Kidney (tissue), 14 donors: Measurements from ENCODE around the gene FCAR. TPM values are rescaled to one million over a fixed set of nuclear protein-coding genes. Genes with fewer than 3 reads are reported as not detected.
A peak's percentile ranks its signal among the peaks of the same experiment; 100 is the strongest.
"Not testable (repeated sequence)": the region's sequence is repeated elsewhere in the genome, so short reads cannot be mapped to it uniquely, and the experiment has no call there.

Experiments used
- DNase-seq, 5 donors: peaks; one replicate each; pipeline ENCODE4 v3.0.0-alpha.2; 2013 to 2020
- FAIRE-seq: peaks from 2 replicates; lab custom pipeline; 2012; peaks lifted over from hg19 to GRCh38; lab: Jason Lieb, UNC
- H3K27ac ChIP-seq, 2 donors: one replicate each; pipeline ENCODE4 v1.7.0; 2013; ENCODE audit warnings: low read depth in 2 of 2, low read length in 2 of 2, inconsistent platforms in 1 of 2
- H3K27me3 ChIP-seq: one replicate; pipeline ENCODE4 v1.7.1; 2013; ENCODE audit warnings: low read length, inconsistent platforms; ENCODE audit not compliant: control insufficient read depth, insufficient read depth
- H3K36me3 ChIP-seq, 3 donors: one replicate each; pipeline versions ENCODE4 v1.7.0 to v1.7.1; 2013; ENCODE audit warnings: low read length in 3 of 3, control low read depth in 1 of 3, inconsistent platforms in 1 of 3; ENCODE audit not compliant: insufficient read depth in 3 of 3, control insufficient read depth in 2 of 3
- H3K4me1 ChIP-seq, 3 donors: one replicate each; pipeline versions ENCODE4 v1.7.0 to v1.7.1; 2013; ENCODE audit warnings: low read length in 3 of 3, inconsistent platforms in 1 of 3, low read depth in 1 of 3; ENCODE audit not compliant: control insufficient read depth in 2 of 3, insufficient read depth in 2 of 3
- H3K4me3 ChIP-seq, 3 donors: one replicate each; pipeline versions ENCODE4 v1.7.0 to v1.8.1; 2013; ENCODE audit warnings: low read length in 3 of 3, control low read depth in 1 of 3, inconsistent platforms in 1 of 3
- H3K9ac ChIP-seq, 3 donors: one replicate each; pipeline versions ENCODE4 v1.7.0 to v1.7.1; 2013; ENCODE audit warnings: low read length in 3 of 3, control low read depth in 1 of 3, inconsistent platforms in 1 of 3
- H3K9me3 ChIP-seq, 3 donors: one replicate each; pipeline versions ENCODE4 v1.7.0 to v1.7.1; 2013; ENCODE audit warnings: low read length in 3 of 3, control low read depth in 1 of 3, inconsistent platforms in 1 of 3; ENCODE audit not compliant: control insufficient read depth in 2 of 3, insufficient read depth in 1 of 3
- intact Hi-C: fragments of 100-400 bp; cut with DNase I; formaldehyde crosslinking; loops from one replicate; pipeline ENCODE4 v1.11.1; 2022
- polyA plus RNA-seq: library from polyadenylated mRNA; stranded (reverse); fragments of 350-450 nt; fragmentation: Illumina TruSeq; extraction: RNeasy Lipid Tissue Mini Kit (QIAGEN cat#74804); gene quantifications from one replicate; pipeline ENCODE4 v1.2.3, GENCODE V29; 2014; ENCODE audit warnings: low read depth, low replicate concordance; ENCODE audit not compliant: insufficient read depth
- total RNA-seq: library from RNA; stranded (reverse); fragmentation: NEBNext Ultra II Directional; extraction: Animal tissue kit (Norgen Biotek cat#: 25700); gene quantifications from one replicate; pipeline ENCODE4 v1.2.1, GENCODE V29; 2021
- TF ChIP-seq, protein P1 (sequence below): IDR thresholded peaks from 3 replicates; pipeline ENCODE4 v1.5.1; 2012; ENCODE audit warnings: mild to moderate bottlenecking, moderate library complexity, borderline replicate concordance; ENCODE audit not compliant: insufficient read depth; ENCODE audit errors: extremely low read depth
- donor health status: control.
- donor health status: control.
- donor health status: control.
- donor health status: control.
- donor health status: control.
- donor health status: DM: yes; HTN: yes; CAD: no.
- donor health status: Normal renal cell carcinoma (clear cell type).

Gene FCAR
- total and polyA plus RNA-seq, 2 donors from 2014 or later = 1.8 TPM; not detected in 1

DNA sequence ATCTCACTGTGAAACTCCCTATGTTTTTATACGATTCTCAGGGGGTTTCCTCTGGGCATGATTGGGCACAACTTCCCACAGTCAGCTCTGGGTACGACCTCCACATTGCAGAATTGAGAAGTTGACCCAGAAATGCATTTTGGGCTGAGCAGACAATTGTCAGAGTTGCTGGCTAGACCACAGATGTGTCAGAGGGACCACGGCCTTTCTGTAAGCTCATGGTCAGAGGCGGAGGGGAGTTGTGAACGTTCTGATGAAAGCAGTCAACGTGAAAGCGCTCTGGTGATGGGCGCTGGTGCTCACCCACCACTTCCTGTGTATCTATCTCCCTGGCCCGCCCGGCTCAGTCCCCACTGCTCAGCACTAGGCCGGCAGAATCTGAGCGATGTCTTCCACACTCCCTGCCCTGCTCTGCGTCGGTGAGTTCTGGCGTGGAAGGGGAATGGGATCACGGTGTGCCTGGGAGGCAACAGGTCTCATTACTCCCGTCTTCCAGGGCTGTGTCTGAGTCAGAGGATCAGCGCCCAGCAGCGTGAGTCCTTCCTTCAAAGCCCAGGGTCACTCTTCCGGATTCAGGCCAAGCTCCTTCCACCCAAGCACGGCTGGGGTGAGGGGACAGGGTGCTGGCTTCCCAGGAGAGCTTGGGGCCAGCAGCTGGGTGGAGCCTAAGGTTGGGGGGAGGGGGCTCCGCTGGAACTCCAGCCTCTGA, 31.9 kb downstream of the FCAR start, which contains the start of gene NCR1:
TSS of gene NCR1 (plus strand) at position 346 of the 709 bp plus-strand sequence. CDS start at position 386, 40 bp downstream.
- no peaks in the 10 kb centered on the region for H3K27me3 ChIP-seq
- peak in 2 of 5 donors; percentile 11 to 62 for DNase-seq
- no peaks in the 10 kb centered on the region for H3K4me1 ChIP-seq
- no peak within 1 kb of the TSS for H3K9ac ChIP-seq
- H3K36me3 ChIP-seq = no peaks in the 10 kb centered on the region
- intact Hi-C loops = no loop called here
- H3K27ac ChIP-seq = no peak within 1 kb of the TSS
- no peak for FAIRE-seq
- no peaks in the 10 kb centered on the region for H3K9me3 ChIP-seq
- TF ChIP-seq, protein P1, sequence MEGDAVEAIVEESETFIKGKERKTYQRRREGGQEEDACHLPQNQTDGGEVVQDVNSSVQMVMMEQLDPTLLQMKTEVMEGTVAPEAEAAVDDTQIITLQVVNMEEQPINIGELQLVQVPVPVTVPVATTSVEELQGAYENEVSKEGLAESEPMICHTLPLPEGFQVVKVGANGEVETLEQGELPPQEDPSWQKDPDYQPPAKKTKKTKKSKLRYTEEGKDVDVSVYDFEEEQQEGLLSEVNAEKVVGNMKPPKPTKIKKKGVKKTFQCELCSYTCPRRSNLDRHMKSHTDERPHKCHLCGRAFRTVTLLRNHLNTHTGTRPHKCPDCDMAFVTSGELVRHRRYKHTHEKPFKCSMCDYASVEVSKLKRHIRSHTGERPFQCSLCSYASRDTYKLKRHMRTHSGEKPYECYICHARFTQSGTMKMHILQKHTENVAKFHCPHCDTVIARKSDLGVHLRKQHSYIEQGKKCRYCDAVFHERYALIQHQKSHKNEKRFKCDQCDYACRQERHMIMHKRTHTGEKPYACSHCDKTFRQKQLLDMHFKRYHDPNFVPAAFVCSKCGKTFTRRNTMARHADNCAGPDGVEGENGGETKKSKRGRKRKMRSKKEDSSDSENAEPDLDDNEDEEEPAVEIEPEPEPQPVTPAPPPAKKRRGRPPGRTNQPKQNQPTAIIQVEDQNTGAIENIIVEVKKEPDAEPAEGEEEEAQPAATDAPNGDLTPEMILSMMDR = no peak
- no peak within 1 kb of the TSS for H3K4me3 ChIP-seq

DNA sequence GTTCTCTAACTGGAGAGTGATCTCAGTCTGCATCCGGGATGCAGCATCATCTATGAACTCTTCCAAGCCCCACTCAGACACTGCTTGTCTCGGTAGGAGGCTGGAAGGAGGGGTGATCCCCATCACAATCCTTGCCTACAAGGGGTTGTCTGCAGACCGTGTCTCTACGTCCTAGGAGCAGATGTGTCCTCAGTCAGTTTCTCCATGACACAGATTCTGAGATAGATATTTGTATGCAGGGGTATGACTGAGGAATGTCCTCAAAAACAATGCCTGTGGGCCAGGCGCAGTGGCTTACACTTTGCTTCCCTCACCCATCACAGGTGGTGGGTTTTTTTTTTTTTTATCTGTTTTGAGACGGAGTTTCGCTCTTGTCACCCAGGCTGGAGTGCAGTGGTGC, 32.8 kb downstream of the FCAR start:
- H3K4me1 ChIP-seq = no peaks in the 10 kb centered on the region
- TF ChIP-seq, protein P1 = no peak
- no peak overlapping the region for H3K9ac ChIP-seq
- H3K9me3 ChIP-seq = no peaks in the 10 kb centered on the region
- intact Hi-C loops = no loop called here
- no peak overlapping the region for H3K27ac ChIP-seq
- FAIRE-seq (no peak), DNase-seq (peak in 1 of 5 donors; percentile 10)
- H3K36me3 ChIP-seq = no peaks in the 10 kb centered on the region
- no peaks in the 10 kb centered on the region for H3K27me3 ChIP-seq
- H3K4me3 ChIP-seq = no peak overlapping the region

DNA sequence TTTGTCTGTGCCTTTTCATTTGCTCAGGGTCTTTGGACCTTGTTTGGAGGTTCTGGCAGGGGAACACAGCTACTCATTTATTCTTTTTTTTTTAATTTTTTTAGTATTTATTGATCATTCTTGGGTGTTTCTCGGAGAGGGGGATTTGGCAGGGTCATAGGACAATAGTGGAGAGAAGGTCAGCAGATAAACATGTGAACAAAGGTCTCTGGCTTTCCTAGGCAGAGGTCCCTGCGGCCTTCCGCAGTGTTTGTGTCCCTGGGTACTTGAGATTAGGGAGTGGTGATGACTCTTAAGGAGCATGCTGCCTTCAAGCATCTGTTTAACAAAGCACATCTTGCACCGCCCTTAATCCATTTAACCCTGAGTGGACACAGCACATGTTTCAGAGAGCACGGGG, 33.9 kb downstream of the FCAR start:
- H3K4me3 ChIP-seq, DNase-seq, H3K4me1 ChIP-seq, H3K27me3 ChIP-seq, H3K9ac ChIP-seq, intact Hi-C loops, H3K36me3 ChIP-seq, H3K27ac ChIP-seq, FAIRE-seq, H3K9me3 ChIP-seq: not testable (repeated sequence)

DNA sequence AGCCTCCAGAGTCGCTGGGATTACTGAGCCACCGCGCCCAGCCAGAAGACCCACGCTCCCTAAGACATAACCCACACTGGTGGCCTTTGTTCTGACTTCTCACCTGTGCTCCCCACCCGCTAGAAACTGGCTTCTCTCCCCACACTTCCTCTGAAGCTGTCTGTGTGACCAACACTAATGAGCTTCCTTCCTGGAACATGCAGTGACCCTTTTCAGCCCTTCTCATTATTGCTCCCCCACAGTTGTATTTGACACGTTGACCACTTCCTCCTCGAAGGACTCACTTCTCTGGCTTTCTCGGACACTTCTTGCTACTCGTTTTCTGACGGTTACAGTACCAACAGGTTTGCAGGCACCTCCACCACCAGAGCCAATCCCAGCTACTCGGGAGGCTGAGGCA, 42.8 kb downstream of the FCAR start:
- intact Hi-C loops = no loop called here
- Histone ChIP-seq H3K9ac (no peak overlapping the region), H3K27ac (no peak overlapping the region), H3K27me3 (no peaks in the 10 kb centered on the region), H3K9me3 (no peaks in the 10 kb centered on the region), H3K4me3 (no peak overlapping the region), H3K4me1 (no peaks in the 10 kb centered on the region), H3K36me3 (no peaks in the 10 kb centered on the region)
- TF ChIP-seq, protein P1 = no peak
- FAIRE-seq (no peak), DNase-seq (peak in 1 of 5 donors; percentile 2)
